Measurements from ENCODE around the gene VGLL1. TPM values are rescaled to one million over a fixed set of nuclear protein-coding genes. Genes with fewer than 3 reads are reported as not detected.

The VGLL1 gene
- total RNA-seq, 1 experiment from 2014 or later = not detected

DNA sequence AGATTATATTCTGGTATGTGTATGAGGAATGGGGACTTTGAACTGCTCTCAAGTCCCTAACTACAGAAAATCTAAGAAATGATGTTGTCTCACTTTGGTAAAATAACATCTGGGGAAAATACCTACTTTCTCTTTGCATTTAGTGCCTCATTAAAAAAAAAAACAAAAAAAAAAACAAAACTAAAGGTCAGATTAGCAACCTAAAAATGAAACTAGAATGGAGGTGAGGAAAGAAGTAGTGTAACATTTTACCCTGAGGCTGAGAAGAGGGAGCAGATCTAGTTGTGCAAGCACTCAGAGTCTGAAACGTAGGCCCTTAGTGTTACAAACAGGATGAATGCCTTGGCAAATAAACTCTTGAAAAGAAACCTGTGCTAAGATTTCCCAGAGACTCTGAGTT is 56.0 kb downstream of the VGLL1 start:
- ChIA-PET CTCF (no interaction called here), POLR2A (no interaction called here), RAD21 (ENCODE audit: low non-redundant PET in 1 of 2, low total read pairs in 2 of 2, uncharacterized antibody in 2 of 2, unreplicated experiment in 2 of 2) (no interaction called here)
- no peak overlapping the region for H3K4me3 ChIP-seq (replicated peaks in 1 of 2; ENCODE audit: low read depth in 1 of 2, low read length in 2 of 2)
- DNase-seq (ENCODE audit: low read depth, low spot score) (no peak), ATAC-seq (no peak)
- H3K9me2 ChIP-seq (ENCODE audit: insufficient read depth) = no peaks in the 10 kb centered on the region
- intact Hi-C loops (cut with micrococcal nuclease) = no loop called here
- no peaks in the 10 kb centered on the region for H4K20me1 ChIP-seq (ENCODE audit: insufficient read depth)
- H3K4me2 ChIP-seq (ENCODE audit: low read length) = no peak overlapping the region
- H3K4me1 ChIP-seq (ENCODE audit: control insufficient read depth in 1 of 2, insufficient read depth in 2 of 2, low read length in 2 of 2) = no peaks in the 10 kb centered on the region; a peak in 1 of 4 replicates
- TF ChIP-seq SIN3A (IDR thresholded peaks at IDR 0.05; ENCODE audit: low read depth) = no peak
- TF ChIP-seq, protein P1, sequence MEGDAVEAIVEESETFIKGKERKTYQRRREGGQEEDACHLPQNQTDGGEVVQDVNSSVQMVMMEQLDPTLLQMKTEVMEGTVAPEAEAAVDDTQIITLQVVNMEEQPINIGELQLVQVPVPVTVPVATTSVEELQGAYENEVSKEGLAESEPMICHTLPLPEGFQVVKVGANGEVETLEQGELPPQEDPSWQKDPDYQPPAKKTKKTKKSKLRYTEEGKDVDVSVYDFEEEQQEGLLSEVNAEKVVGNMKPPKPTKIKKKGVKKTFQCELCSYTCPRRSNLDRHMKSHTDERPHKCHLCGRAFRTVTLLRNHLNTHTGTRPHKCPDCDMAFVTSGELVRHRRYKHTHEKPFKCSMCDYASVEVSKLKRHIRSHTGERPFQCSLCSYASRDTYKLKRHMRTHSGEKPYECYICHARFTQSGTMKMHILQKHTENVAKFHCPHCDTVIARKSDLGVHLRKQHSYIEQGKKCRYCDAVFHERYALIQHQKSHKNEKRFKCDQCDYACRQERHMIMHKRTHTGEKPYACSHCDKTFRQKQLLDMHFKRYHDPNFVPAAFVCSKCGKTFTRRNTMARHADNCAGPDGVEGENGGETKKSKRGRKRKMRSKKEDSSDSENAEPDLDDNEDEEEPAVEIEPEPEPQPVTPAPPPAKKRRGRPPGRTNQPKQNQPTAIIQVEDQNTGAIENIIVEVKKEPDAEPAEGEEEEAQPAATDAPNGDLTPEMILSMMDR (IDR thresholded peaks at IDR 0.05 in 2 of 3, conservative IDR thresholded peaks at IDR 0.05 in 1 of 3; ENCODE audit: borderline replicate concordance in 1 of 3, insufficient read depth in 1 of 3, low read depth in 2 of 3, low read length in 2 of 3) = no peak
- no peak for TF ChIP-seq SP1 (IDR thresholded peaks at IDR 0.05; ENCODE audit: low read depth)
- no peak for TF ChIP-seq TCF7L2 (IDR thresholded peaks at IDR 0.05; ENCODE audit: borderline replicate concordance, extremely low read depth, insufficient read depth, insufficient read length)
- TF ChIP-seq JUND (IDR thresholded peaks at IDR 0.05) = no peak
- TF ChIP-seq ELF1 (IDR thresholded peaks at IDR 0.05; ENCODE audit: borderline replicate concordance, low read depth) = no peak
- TF ChIP-seq CBX3 (IDR thresholded peaks at IDR 0.05; ENCODE audit: low read depth) = no peak
- no peak for TF ChIP-seq POLR2A (IDR thresholded peaks at IDR 0.05; ENCODE audit: borderline replicate concordance, extremely low read depth, insufficient read depth, insufficient read length)
- TF ChIP-seq, protein P2, sequence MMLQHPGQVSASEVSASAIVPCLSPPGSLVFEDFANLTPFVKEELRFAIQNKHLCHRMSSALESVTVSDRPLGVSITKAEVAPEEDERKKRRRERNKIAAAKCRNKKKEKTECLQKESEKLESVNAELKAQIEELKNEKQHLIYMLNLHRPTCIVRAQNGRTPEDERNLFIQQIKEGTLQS (IDR thresholded peaks at IDR 0.05) = no peak
- no peak for TF ChIP-seq ZFX (IDR thresholded peaks at IDR 0.05)
- no peak for TF ChIP-seq POLR2AphosphoS5 (IDR thresholded peaks at IDR 0.05; ENCODE audit: low read depth, low read length)
- TF ChIP-seq RAD21 (IDR thresholded peaks at IDR 0.05; ENCODE audit: low read depth) = no peak
- no peak for TF ChIP-seq YY1 (IDR thresholded peaks at IDR 0.05; ENCODE audit: extremely low read depth, insufficient replicate concordance, low read depth, low read length)
- TF ChIP-seq, protein P3, sequence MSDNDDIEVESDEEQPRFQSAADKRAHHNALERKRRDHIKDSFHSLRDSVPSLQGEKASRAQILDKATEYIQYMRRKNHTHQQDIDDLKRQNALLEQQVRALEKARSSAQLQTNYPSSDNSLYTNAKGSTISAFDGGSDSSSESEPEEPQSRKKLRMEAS (IDR thresholded peaks at IDR 0.05) = no peak
- H2AFZ ChIP-seq (ENCODE audit: low read depth, low read length, poor library complexity, severe bottlenecking) = no peak overlapping the region
- H3K27me3 ChIP-seq (ENCODE audit: insufficient read depth, low read length) = no peaks in the 10 kb centered on the region
- H3K9me3 ChIP-seq (ENCODE audit: control insufficient read depth in 1 of 2, insufficient read depth in 1 of 2, low read depth in 1 of 2, low read length in 2 of 2) = no peaks in the 10 kb centered on the region
- no peak overlapping the region for H3K9ac ChIP-seq (ENCODE audit: low read length)
- BruUV-seq (replicated peaks) = no TSS peak
- no peaks in the 10 kb centered on the region for H3K36me3 ChIP-seq (ENCODE audit: control insufficient read depth in 1 of 2, insufficient read depth in 2 of 2, low read length in 2 of 2)
- H3K27ac ChIP-seq (ENCODE audit: low read depth, low read length) = no peak overlapping the region
- H3K79me2 ChIP-seq (ENCODE audit: insufficient read depth, low read length) = no peaks in the 10 kb centered on the region
